Nephron progenitor cell (in vitro differentiated cells): ENCODE measurements around the gene LSM14B.

ENCODE experiments used
- DNase-seq: peaks from one replicate; pipeline ENCODE4 v3.0.0; 2021
- H3K27ac Mint-ChIP-seq: 2 replicates; pipeline ENCODE4 v1.8.0; 2021; ENCODE audit warnings: mild to moderate bottlenecking, moderate library complexity, mixed read lengths
- H3K27me3 Mint-ChIP-seq: 2 replicates; pipeline ENCODE4 v1.8.0; 2021; ENCODE audit warnings: mild to moderate bottlenecking, low read depth, mixed read lengths; ENCODE audit not compliant: poor library complexity
- H3K36me3 Mint-ChIP-seq: 2 replicates; pipeline ENCODE4 v1.8.0; 2021; ENCODE audit warnings: low read depth, mixed read lengths
- H3K4me1 Mint-ChIP-seq: 2 replicates; pipeline ENCODE4 v1.8.0; 2021; ENCODE audit warnings: mixed read lengths
- H3K4me3 Mint-ChIP-seq: 2 replicates; pipeline ENCODE4 v1.8.0; 2021; ENCODE audit warnings: mild to moderate bottlenecking, moderate library complexity, mixed read lengths
- H3K9me3 Mint-ChIP-seq: 2 replicates; pipeline ENCODE4 v1.8.0; 2021; ENCODE audit warnings: mild to moderate bottlenecking, moderate library complexity, mixed read lengths
- CTCF ChIP-seq: fragments of 200-600 bp; sonication (generic); IDR thresholded peaks from 2 replicates; pipeline ENCODE4 v1.5.0; 2021; ENCODE audit warnings: antibody characterized with exemption

The LSM14B gene

DNA sequence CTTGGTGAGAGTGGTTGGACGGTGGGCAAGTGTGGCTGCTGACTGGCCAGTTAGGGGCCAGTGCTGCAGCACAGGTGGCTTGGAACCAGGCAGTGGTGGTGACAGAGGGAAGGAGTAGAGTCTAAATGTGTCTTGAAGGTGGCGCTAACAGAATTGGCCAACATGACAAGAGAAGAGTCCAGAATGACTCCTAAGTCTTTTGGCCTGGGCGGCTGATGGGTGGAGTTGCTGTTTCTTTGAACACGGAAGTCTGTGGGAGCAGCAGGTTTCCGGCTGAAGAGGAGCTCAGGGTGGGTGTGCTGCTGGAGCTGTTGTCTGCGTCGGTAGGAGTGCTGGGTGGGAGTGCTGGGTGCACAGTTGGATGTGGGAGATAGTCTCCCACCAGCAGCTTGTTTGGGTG is 10.1 kb downstream of the LSM14B start:
- no peaks in the 10 kb centered on the region for H3K4me1 Mint-ChIP-seq
- no peaks in the 10 kb centered on the region for H3K27me3 Mint-ChIP-seq
- H3K9me3 Mint-ChIP-seq = no peaks in the 10 kb centered on the region
- TF ChIP-seq CTCF = no peak
- H3K27ac Mint-ChIP-seq = peak overlapping the region; percentile 90
- no peak for DNase-seq
- H3K36me3 Mint-ChIP-seq = peaks cover 59% of the 10 kb centered on the region
- H3K4me3 Mint-ChIP-seq = no peak overlapping the region

DNA sequence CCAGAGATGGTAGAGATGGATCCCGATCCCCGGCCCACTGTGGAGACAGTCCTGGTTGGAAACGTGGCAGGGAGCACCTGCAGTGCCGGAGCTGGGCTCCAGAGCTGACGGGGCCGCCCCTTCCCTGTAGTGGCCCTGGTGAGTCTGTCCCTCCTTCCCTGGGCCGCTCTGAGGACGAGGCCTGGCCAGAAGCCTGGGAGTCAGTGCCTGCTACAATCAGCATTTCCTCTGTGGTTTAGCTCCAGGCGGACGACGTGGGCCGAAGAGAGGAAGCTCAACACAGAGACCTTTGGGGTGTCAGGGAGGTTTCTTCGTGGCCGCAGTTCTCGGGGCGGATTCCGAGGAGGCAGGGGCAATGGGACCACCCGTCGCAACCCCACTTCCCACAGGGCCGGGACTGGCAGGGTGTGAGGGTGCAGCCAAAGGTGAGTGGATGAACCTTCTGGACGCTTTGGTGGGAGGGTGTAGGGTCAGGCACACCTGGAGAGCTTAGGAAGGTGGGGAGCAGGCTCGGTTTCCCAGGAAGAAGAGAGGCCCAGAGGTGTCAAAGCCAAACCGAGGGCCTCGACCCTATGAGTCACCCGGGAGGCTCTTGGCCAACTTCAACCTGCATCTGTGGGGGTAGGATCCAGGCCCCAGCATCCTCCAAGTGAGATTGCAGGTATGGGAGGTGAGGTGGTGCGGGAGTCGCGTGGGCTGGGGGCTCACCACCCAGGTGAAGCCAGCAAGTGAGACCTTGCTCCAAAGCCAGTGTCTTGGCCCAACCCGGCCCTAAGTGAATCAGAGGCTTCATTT is 11.0 kb downstream of the LSM14B start:
- H3K4me3 Mint-ChIP-seq = no peak overlapping the region

GRCh38 chr20:62133864-62134263 is 11.6 kb downstream of the LSM14B start:
- no peak for TF ChIP-seq CTCF
- no peaks in the 10 kb centered on the region for H3K4me1 Mint-ChIP-seq
- DNase-seq = no peak
- no peak overlapping the region for H3K4me3 Mint-ChIP-seq
- H3K27me3 Mint-ChIP-seq = peaks cover 3% of the 10 kb centered on the region
- H3K9me3 Mint-ChIP-seq = no peaks in the 10 kb centered on the region
- no peak overlapping the region for H3K27ac Mint-ChIP-seq
- peaks cover 58% of the 10 kb centered on the region for H3K36me3 Mint-ChIP-seq

More for the DNA sequence above, 11.0 kb downstream of the LSM14B start:
- H3K27me3 Mint-ChIP-seq = peaks cover under 1% of the 10 kb centered on the region
- no peak for TF ChIP-seq CTCF
- no peak for DNase-seq
- H3K4me1 Mint-ChIP-seq = no peaks in the 10 kb centered on the region
- H3K36me3 Mint-ChIP-seq = peaks cover 59% of the 10 kb centered on the region
- no peaks in the 10 kb centered on the region for H3K9me3 Mint-ChIP-seq
- peak overlapping the region; percentile 29 for H3K27ac Mint-ChIP-seq

GRCh38 chr20:62134735-62135231 is 12.5 kb downstream of the LSM14B start:
- H3K36me3 Mint-ChIP-seq = peaks cover 63% of the 10 kb centered on the region

DNA sequence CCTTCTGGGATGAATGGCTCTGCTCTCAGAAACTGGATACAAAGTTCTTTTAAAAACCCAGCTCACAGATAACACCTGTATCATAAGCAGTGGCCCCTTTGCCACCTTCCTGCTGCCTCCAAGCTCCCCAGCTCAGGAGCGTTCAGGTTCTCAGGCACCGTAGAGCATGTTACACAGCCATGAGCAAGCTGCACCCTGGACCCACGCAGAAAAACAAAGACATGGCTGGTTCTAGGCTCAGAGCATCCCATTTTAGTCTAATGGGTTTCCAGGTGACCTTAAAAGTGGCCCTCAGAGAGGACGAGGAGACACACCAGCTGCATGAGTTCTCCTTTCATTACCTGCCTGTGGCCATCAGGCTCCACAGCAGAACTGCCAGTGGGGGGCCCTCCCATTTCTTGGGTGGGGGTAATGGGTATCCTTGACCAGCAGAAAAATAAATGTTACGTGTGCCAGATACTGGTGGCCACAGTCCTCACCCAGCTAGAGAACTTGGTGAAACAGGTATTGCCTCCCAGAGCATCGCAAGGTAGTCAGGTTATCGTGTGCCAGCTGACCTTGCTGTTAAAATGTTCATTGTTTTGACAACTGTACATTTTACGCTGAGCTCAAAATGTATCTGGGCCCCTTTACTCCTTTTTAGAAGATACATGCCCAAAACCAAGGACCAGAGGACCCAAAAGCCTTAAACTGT is 13.4 kb downstream of the LSM14B start:
- no peak for DNase-seq
- TF ChIP-seq CTCF = no peak
- peaks cover 64% of the 10 kb centered on the region for H3K36me3 Mint-ChIP-seq
- peak overlapping the region; percentile 92 for H3K27ac Mint-ChIP-seq
- H3K27me3 Mint-ChIP-seq = peaks cover 3% of the 10 kb centered on the region
- H3K4me1 Mint-ChIP-seq = peaks cover 6% of the 10 kb centered on the region
- no peaks in the 10 kb centered on the region for H3K9me3 Mint-ChIP-seq
- no peak overlapping the region for H3K4me3 Mint-ChIP-seq

More at GRCh38 chr20:62134735-62135231, 12.5 kb downstream of the LSM14B start:
- Mint-ChIP-seq H3K9me3 (no peaks in the 10 kb centered on the region), H3K27me3 (peaks cover 3% of the 10 kb centered on the region), H3K4me3 (no peak overlapping the region), H3K4me1 (no peaks in the 10 kb centered on the region), H3K27ac (no peak overlapping the region)
- no peak for DNase-seq
- no peak for TF ChIP-seq CTCF
